Measurements from ENCODE around the gene KYAT1.

The KYAT1 gene

GRCh38 chr9:128881884-128882676 lies at the start of gene KYAT1, which contains the start of gene LRRC8A:
KYAT1 (minus strand) TSS chr9:128881950; CDS start chr9:128845405, 36,545 bp downstream.
LRRC8A (plus strand) TSS chr9:128882133; CDS start chr9:128907165, 25,032 bp downstream.
- Mint-ChIP-seq H3K4me1 (peaks cover 26 to 38% of the 10 kb centered on the region in 2 donors), H3K27ac (peak within 1 kb of the TSS; percentile 96), H3K9me3 (no peaks in the 10 kb centered on the region), H3K36me3 (peaks cover 2 to 18% of the 10 kb centered on the region in 2 donors), H3K27me3 (no peaks in the 10 kb centered on the region), H3K4me3 (peak within 1 kb of the TSS; percentile 93 to 98)
- peak; percentile 97 for DNase-seq
- ATAC-seq (replicated peaks) = peak; percentile 94 to 96

- no peak overlapping the region for H3K27ac Mint-ChIP-seq
- no peaks in the 10 kb centered on the region for H3K27me3 Mint-ChIP-seq
- no peak overlapping the region for H3K4me3 Mint-ChIP-seq
- no peak for ATAC-seq (replicated peaks)
- H3K4me1 Mint-ChIP-seq = peaks cover 6% of the 10 kb centered on the region in 2 donors
- DNase-seq = no peak
- H3K36me3 Mint-ChIP-seq = no peaks in the 10 kb centered on the region
- H3K9me3 Mint-ChIP-seq = no peaks in the 10 kb centered on the region
Measured at GRCh38 chr9:128929560-128929959, 47.8 kb upstream of the KYAT1 start.

DNA sequence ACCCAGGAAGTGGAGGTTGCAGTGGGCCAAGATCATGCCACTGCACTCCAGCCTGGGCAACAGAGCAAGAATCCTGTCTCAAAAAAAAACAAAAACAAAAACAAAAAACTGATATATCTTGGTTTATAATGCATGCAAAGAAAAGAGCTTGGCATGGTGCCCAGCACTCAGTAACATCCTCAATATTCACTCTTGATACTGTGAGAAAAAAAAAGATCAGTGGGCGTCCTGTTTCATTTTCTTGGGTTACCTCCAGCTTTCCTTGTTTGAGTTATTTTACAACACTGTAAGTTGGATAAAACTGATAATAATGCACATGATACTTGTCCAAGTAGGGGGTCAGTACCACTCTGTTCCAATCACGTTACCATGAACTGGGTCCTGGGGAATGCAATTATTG lies 46.9 kb upstream of the KYAT1 start:
- ATAC-seq (replicated peaks) (no peak), DNase-seq (no peak)
- no peak overlapping the region for H3K4me3 Mint-ChIP-seq
- H3K27ac Mint-ChIP-seq = no peak overlapping the region
- H3K27me3 Mint-ChIP-seq = no peaks in the 10 kb centered on the region
- H3K9me3 Mint-ChIP-seq = no peaks in the 10 kb centered on the region
- peaks cover 6% of the 10 kb centered on the region in 2 donors for H3K4me1 Mint-ChIP-seq
- H3K36me3 Mint-ChIP-seq = no peaks in the 10 kb centered on the region

- DNase-seq = peak; percentile 8
- Mint-ChIP-seq H3K27me3 (no peaks in the 10 kb centered on the region), H3K9me3 (no peaks in the 10 kb centered on the region), H3K36me3 (no peaks in the 10 kb centered on the region), H3K27ac (peak overlapping the region; percentile 9), H3K4me3 (no peak overlapping the region), H3K4me1 (peaks cover 6% of the 10 kb centered on the region in 2 donors)
- peak; percentile 80 to 85 for ATAC-seq (replicated peaks)
Measured at GRCh38 chr9:128927731-128928411, 46.1 kb upstream of the KYAT1 start.

GRCh38 chr9:128923493-128923883 lies 41.7 kb upstream of the KYAT1 start:
- Mint-ChIP-seq H3K27ac (no peak overlapping the region), H3K9me3 (no peaks in the 10 kb centered on the region), H3K36me3 (peaks cover 0 to 5% of the 10 kb centered on the region in 2 donors), H3K4me1 (peaks cover 6 to 11% of the 10 kb centered on the region in 2 donors), H3K27me3 (no peaks in the 10 kb centered on the region), H3K4me3 (no peak overlapping the region)
- no peak for ATAC-seq (replicated peaks)
- DNase-seq = no peak

DNA sequence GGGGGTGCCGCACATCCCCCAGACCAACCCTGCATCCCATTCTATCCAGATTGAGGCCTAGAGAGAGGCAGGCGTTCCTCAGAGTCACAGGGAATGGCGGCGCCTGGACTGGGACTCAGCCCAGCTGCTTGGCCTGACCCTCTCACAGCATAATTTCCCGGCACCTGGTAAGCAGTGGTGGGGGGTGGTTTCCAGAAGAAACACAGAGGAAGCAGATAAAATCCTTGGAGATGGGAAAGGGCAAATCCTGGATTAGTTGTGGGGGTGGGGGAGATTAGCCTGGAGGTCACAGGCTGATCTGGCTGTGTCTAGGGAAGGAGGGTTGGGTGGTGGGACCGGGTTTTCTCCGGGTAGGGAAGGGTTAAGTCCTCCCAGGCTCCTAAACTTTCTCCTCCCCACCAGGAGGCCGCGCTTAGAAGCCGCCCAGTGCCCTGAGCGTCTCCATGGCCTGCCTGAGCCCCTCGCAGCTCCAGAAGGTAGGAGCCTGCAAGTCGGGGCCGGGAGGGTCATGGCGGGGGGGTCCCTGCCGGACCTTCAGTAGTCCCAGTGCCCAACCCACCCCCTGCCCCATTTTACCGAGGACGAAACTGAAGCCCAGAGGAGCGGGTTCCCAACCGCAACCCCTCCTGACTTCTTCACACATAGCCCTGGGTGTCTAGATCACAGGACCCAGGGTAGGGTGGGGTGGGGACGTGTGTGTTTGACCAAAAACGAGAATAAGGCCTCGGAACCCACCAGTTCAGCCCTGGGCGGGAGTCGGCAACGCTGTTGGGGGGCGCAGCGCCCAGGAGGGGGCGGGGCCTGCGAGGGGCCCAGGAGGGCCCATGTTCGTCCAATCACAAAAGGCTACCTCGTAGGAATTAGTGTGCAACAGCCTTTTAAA lies 40.4 kb upstream of the KYAT1 start:
- Mint-ChIP-seq H3K27ac (no peak overlapping the region), H3K9me3 (no peaks in the 10 kb centered on the region), H3K4me1 (peaks cover 3 to 5% of the 10 kb centered on the region in 2 donors), H3K27me3 (no peaks in the 10 kb centered on the region), H3K4me3 (peak overlapping the region in 1 of 2 donors; percentile 25), H3K36me3 (peaks cover 11 to 16% of the 10 kb centered on the region in 2 donors)
- DNase-seq (no peak), ATAC-seq (replicated peaks) (peak; percentile 33 to 46)

DNA sequence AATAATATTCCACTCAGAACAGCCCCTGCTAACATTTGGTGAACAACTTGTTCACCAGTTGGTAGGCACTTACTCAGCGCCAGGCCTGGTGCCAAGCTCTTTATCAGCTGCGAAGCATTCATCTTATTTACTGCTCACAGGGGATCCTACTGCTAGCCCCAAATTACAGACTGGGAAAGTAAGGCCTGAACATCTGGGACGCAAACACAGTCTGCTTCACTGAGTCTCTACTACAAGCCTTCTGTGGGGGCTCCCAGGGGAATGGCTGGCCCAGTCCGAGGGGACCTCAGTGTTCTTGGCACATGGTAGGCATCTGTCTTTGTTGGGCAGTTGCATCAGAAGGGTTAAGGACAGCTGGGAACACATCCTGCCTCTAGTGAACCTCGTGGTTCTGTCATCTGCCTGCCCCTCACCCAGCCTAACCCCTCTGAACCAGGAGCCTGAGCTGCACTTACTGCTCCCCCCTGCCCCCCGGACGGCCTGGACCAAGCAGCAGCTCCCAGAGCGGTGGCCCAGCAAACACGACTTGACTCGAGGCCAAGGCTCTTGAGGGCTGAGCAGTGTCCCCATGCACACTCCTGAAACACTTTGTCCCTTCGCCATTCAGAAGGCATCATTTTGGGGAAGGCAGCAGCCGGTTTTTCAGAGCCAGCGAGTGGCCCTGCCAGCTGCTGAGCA lies 38.8 kb upstream of the KYAT1 start, which contains the start of gene PHYHD1:
PHYHD1 (plus strand) TSS at position 602 of the 678 bp plus-strand sequence. CDS start 1,342 bp downstream, outside the sequence.
- Mint-ChIP-seq H3K27ac (no peak within 1 kb of the TSS), H3K4me3 (peak within 1 kb of the TSS in 1 of 2 donors; percentile 19), H3K27me3 (no peaks in the 10 kb centered on the region), H3K36me3 (peaks cover 13 to 26% of the 10 kb centered on the region in 2 donors), H3K9me3 (no peaks in the 10 kb centered on the region), H3K4me1 (peaks cover 0 to 9% of the 10 kb centered on the region in 2 donors)
- ATAC-seq (replicated peaks) (no peak), DNase-seq (no peak)

- H3K4me3 Mint-ChIP-seq = no peak overlapping the region
- H3K9me3 Mint-ChIP-seq = no peaks in the 10 kb centered on the region
- DNase-seq (no peak), ATAC-seq (replicated peaks) (no peak)
- no peaks in the 10 kb centered on the region for H3K27me3 Mint-ChIP-seq
- H3K36me3 Mint-ChIP-seq = peaks cover 13 to 27% of the 10 kb centered on the region in 2 donors
- H3K27ac Mint-ChIP-seq = peak overlapping the region; percentile 9
- peaks cover 0 to 10% of the 10 kb centered on the region in 2 donors for H3K4me1 Mint-ChIP-seq
Measured at GRCh38 chr9:128919402-128920089, 37.8 kb upstream of the KYAT1 start.

DNA sequence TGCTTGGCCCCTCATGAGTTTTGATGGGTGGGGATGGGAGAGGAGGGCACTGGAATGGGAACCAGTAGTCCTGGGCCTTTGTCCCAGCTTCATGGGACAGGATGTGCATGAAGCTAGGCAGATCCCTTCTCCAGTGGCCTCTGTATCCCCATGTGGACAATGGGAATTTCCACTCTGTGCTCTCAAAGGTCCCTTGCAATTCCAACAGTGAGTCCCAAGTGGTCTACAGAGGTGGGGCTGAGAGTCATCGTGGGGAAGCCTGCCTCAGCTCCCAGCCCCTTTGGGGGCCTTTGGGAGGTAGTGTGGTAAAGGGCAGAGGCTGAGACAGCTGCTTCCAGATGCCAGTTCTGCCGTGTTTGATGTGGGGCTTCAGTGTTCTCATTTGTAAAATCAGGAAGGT lies 37.2 kb upstream of the KYAT1 start:
- DNase-seq (no peak), ATAC-seq (replicated peaks) (no peak)
- Mint-ChIP-seq H3K4me1 (peaks cover 0 to 10% of the 10 kb centered on the region in 2 donors), H3K36me3 (peaks cover 13 to 27% of the 10 kb centered on the region in 2 donors), H3K27ac (peak overlapping the region; percentile 9), H3K9me3 (no peaks in the 10 kb centered on the region), H3K4me3 (no peak overlapping the region), H3K27me3 (no peaks in the 10 kb centered on the region)

GRCh38 chr9:128917151-128917849 lies 35.5 kb upstream of the KYAT1 start:
- Mint-ChIP-seq H3K9me3 (no peaks in the 10 kb centered on the region), H3K27ac (peak overlapping the region; percentile 71), H3K4me3 (no peak overlapping the region), H3K36me3 (peaks cover 19 to 36% of the 10 kb centered on the region in 2 donors), H3K27me3 (no peaks in the 10 kb centered on the region), H3K4me1 (peaks cover 7 to 11% of the 10 kb centered on the region in 2 donors)
- DNase-seq (no peak), ATAC-seq (replicated peaks) (no peak)

- no peaks in the 10 kb centered on the region for H3K27me3 Mint-ChIP-seq
- no peak overlapping the region for H3K4me3 Mint-ChIP-seq
- H3K9me3 Mint-ChIP-seq = no peaks in the 10 kb centered on the region
- no peak for DNase-seq
- peak overlapping the region; percentile 71 for H3K27ac Mint-ChIP-seq
- ATAC-seq (replicated peaks) = no peak
- H3K4me1 Mint-ChIP-seq = peaks cover 7 to 16% of the 10 kb centered on the region in 2 donors
- H3K36me3 Mint-ChIP-seq = peaks cover 20 to 36% of the 10 kb centered on the region in 2 donors
Measured at GRCh38 chr9:128916745-128917144, 35.0 kb upstream of the KYAT1 start.

- no peaks in the 10 kb centered on the region for H3K9me3 Mint-ChIP-seq
Measured at GRCh38 chr9:128916204-128916603, 34.5 kb upstream of the KYAT1 start.

More at GRCh38 chr9:128916204-128916603, 34.5 kb upstream of the KYAT1 start:
- H3K4me1 Mint-ChIP-seq = peaks cover 7 to 16% of the 10 kb centered on the region in 2 donors
- no peak overlapping the region for H3K27ac Mint-ChIP-seq
- no peak for DNase-seq
- ATAC-seq (replicated peaks) = no peak
- H3K4me3 Mint-ChIP-seq = no peak overlapping the region
- H3K27me3 Mint-ChIP-seq = no peaks in the 10 kb centered on the region
- peaks cover 20 to 36% of the 10 kb centered on the region in 2 donors for H3K36me3 Mint-ChIP-seq

Data from stimulated activated naive B cell treated with anti-CD40 and anti-IgM and Interleukin-4, amounts not matched to agents 10 μg/mL and 1 μg/mL and 100 μg/mL, for 72 hours (primary cell).